ENCODE data around the gene HOXC6.

GRCh38 chr12:54021432-54022013, 6.7 kb upstream of the HOXC6 start:
- TF ChIP-seq CTCF (IDR thresholded peaks at IDR 0.05) (no peak), POLR2A (IDR thresholded peaks at IDR 0.05) (no peak)
